GM12865 (cell line): ENCODE results near the gene VTN.

Source experiments
- DNase-seq: peaks from one replicate; pipeline ENCODE4 v3.0.0; 2010; ENCODE audit warnings: low read depth
- H3K4me3 ChIP-seq: 2 replicates; pipeline ENCODE4 v1.5.1; 2011; ENCODE audit warnings: mild to moderate bottlenecking, low read depth, low read length, control low read depth
- TF ChIP-seq, protein P1 (sequence below): IDR thresholded peaks from 2 replicates; pipeline ENCODE4 v1.5.1; 2011; ENCODE audit warnings: low read length, control low read depth, low read depth, inconsistent platforms; ENCODE audit not compliant: insufficient read depth; ENCODE audit errors: missing control alignments

The VTN gene

DNA sequence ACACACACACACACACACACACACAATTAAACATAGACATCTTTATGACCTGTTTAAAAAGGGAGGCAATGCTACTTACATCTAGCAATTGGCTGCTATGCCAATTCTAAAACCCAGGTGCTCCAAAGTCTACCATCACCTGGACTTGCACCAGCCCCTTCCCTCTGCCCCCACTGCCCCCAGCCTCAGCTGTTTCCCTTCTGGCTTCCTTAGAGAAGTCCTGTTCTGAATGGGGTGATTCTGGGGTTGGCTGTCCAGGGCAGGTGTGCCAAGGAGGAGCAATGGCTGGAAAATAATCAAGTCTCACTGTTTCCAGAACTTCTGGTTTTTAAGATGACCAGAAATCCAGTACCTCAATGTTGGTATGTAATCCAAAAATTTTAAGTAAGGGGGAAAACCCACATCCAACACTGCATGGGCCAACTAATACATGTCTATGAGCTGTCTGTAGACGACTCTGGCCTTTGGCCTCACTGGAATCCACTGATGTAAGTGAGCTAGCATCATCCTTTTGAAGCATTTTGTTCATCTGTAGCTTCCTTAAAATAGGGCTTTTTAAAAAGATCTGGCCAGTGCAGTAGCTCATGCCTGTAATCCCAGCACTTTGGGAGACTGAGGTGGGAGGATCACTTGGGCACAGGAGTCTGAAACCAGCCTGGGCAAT, 36.9 kb downstream of the VTN start:
- no peak for DNase-seq
- TF ChIP-seq, protein P1, sequence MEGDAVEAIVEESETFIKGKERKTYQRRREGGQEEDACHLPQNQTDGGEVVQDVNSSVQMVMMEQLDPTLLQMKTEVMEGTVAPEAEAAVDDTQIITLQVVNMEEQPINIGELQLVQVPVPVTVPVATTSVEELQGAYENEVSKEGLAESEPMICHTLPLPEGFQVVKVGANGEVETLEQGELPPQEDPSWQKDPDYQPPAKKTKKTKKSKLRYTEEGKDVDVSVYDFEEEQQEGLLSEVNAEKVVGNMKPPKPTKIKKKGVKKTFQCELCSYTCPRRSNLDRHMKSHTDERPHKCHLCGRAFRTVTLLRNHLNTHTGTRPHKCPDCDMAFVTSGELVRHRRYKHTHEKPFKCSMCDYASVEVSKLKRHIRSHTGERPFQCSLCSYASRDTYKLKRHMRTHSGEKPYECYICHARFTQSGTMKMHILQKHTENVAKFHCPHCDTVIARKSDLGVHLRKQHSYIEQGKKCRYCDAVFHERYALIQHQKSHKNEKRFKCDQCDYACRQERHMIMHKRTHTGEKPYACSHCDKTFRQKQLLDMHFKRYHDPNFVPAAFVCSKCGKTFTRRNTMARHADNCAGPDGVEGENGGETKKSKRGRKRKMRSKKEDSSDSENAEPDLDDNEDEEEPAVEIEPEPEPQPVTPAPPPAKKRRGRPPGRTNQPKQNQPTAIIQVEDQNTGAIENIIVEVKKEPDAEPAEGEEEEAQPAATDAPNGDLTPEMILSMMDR, result no peak
- no peak overlapping the region for H3K4me3 ChIP-seq

DNA sequence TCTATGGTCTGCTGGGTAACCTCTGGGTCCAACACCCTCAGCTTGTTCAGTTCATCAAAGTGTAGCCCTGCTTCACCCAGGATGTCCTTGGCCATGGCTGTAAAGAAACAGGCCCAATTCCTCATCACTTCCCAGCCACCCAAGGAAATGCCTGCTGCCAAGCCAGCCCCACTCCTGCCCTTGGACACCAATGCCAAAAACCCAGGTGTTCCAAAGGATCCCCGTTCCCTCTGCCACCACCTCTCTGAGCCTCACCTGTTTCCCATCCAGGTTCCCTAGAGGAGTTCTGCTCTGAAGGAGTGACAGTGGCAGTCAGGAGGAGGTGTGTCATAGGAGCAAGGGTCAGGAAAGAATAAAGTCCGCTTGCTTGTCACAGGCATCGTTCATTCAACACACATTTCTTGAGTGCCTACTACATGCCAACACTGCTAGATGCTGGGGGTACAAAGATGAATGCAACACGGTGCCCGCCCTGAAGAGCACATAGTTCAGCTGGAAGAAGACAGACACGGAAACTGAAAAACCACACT, 38.2 kb downstream of the VTN start:
- no peak overlapping the region for H3K4me3 ChIP-seq
- no peak for DNase-seq
- TF ChIP-seq, protein P1, result no peak

DNA sequence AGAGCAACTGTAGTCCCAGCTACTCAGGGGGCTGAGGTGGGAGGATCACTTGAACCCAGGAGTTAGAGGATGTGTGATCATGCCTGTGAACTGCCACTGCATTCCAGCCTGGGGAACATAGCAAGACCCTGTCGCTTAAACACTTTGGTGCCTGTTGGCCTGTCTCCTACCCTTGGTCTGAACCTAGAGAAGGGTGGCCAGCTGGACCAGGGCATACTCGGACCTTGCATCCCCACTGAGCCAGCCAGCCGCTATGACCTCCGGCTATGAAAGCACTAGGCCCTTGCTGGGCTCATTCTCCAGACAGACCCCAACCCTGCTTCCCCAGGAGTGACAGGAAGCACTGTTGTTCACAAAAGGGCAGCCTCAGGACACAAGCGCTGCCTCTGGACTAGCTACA, 39.4 kb downstream of the VTN start:
- DNase-seq, result no peak
- TF ChIP-seq, protein P1, result no peak

DNA sequence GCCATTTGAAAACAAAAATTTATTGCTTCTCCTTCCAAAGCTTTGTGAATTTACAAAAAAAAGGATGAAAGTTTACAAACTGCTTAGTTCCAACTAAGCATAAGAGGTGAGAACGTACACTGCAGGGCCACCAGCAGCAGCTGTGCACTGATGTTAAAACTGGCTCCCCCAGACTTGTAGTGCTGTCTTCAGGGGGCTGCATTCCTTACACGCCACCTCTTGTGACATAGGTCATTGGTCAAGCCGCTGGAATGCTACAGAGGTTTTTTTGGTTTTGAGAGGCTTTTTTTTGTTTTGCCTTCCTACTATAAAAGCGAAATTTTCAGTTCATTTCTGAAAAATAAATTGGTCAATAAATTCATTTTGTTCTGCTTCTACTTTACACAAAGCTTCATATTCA, 41.8 kb downstream of the VTN start:
- DNase-seq, result no peak
- TF ChIP-seq, protein P1, result no peak

More for the DNA sequence above, 39.4 kb downstream of the VTN start:
- H3K4me3 ChIP-seq, result no peak overlapping the region

DNA sequence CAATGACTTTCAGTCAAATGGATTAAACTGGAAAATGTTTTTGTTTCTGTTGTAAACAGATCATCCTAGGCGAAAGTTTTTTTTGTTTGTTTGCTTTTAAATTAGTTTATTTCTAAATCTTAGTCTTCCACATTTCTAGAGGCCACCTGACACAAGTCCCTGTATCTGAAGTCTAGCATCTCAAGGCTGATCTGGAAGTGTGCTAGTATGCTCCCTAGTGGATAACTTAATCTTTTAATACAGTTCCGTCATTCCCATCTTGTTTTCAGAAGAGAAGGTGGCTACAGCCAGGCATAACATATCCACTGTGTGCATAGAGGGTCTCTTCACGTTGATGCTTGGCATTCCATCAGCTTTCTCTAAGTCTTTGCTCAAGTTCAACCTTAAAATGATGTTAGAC, 42.4 kb downstream of the VTN start:
- no peak for DNase-seq
- no peak overlapping the region for H3K4me3 ChIP-seq
- TF ChIP-seq, protein P1, result no peak

More for the DNA sequence above, 41.8 kb downstream of the VTN start:
- H3K4me3 ChIP-seq, result no peak overlapping the region

DNA sequence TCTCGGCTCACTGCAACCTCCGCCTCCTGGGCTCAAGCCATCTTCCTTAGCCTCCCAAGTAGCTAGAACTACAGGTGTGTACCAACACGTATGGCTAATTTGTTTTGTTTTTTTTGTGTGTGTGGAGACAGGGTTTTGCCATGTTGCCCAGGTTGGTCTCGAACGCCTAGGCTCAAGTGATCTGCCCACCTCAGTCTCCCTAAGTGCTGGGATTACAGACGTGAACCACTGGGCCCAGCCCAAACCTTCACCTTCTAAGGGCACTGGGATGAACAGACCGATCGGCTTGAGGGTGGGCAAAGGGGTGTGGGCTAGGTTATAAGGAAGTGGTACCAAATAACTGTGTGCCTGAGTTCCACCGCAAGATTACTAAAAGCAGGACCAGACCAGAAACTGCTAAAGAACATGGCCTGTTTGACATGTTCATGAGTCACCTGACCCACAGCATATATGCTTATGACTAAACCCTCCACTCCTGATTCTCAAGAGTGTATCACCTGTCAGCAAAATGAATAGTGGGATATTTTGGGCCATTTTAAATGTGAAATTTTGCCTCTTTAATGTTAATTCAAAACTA, 43.0 kb downstream of the VTN start:
- H3K4me3 ChIP-seq, result no peak overlapping the region
- peak; percentile 77 for DNase-seq
- TF ChIP-seq, protein P1, result no peak
